ENCODE results near the gene TNFAIP8. TPM values are rescaled to one million over a fixed set of nuclear protein-coding genes. Genes with fewer than 3 reads are reported as not detected.

The TNFAIP8 gene
- total RNA-seq, 2 experiments from 2014 or later, result 135 to 141 TPM

GRCh38 chr5:119321569-119322311, 34.1 kb upstream of the TNFAIP8 start:
- TF ChIP-seq CTCF (IDR thresholded peaks at IDR 0.05), result no peak
- DNase-seq (no peak), ATAC-seq (no peak)
- Mint-ChIP-seq H3K4me1 (ENCODE audit: low read depth) (peaks cover 90% of the 10 kb centered on the region), H3K27ac (peak overlapping the region; percentile 96), H3K4me3 (peak overlapping the region; percentile 58), H3K36me3 (ENCODE audit: low read depth) (peaks cover 46% of the 10 kb centered on the region), H3K27me3 (no peaks in the 10 kb centered on the region), H3K9me3 (no peaks in the 10 kb centered on the region)
- POLR2A ChIA-PET, result interaction anchor here (0.7 to 2.1 kb wide), 6 partner anchors 9 to 57 kb away, joined by 3 to 9 read pairs (median 3); no protein-coding TSS in a partner anchor
- intact Hi-C loops (cut with micrococcal nuclease), result no loop called here
- CTCF ChIA-PET, result interaction anchor here (0.9 to 3.1 kb wide), 3 partner anchors 10 to 90 kb away, joined by 3 to 18 read pairs (median 5); no protein-coding TSS in a partner anchor

- Mint-ChIP-seq H3K4me1 (ENCODE audit: low read depth) (peaks cover 93% of the 10 kb centered on the region), H3K36me3 (ENCODE audit: low read depth) (peaks cover 43% of the 10 kb centered on the region), H3K27me3 (no peaks in the 10 kb centered on the region), H3K4me3 (peak overlapping the region; percentile 58), H3K27ac (peak overlapping the region; percentile 96), H3K9me3 (no peaks in the 10 kb centered on the region)
- intact Hi-C loops (cut with micrococcal nuclease), result no loop called here
- no peak for TF ChIP-seq CTCF (IDR thresholded peaks at IDR 0.05)
- ATAC-seq (no peak), DNase-seq (no peak)
- ChIA-PET CTCF (interaction anchor here (0.8 to 3.1 kb wide), 4 partner anchors 10 to 89 kb away, joined by 3 to 18 read pairs (median 4); no protein-coding TSS in a partner anchor), POLR2A (interaction anchor here (0.9 to 2.1 kb wide), 7 partner anchors 10 to 56 kb away, joined by 3 to 9 read pairs (median 4); partner anchors contain the start of gene TNFAIP8)
These were observed 33.4 kb upstream of the TNFAIP8 start for GRCh38 chr5:119322312-119322947.

GRCh38 chr5:119322948-119323537, 32.8 kb upstream of the TNFAIP8 start:
- H3K36me3 Mint-ChIP-seq (ENCODE audit: low read depth), result peaks cover 42% of the 10 kb centered on the region
- DNase-seq, result peak; percentile 49

GRCh38 chr5:119323601-119324000, 32.2 kb upstream of the TNFAIP8 start:
- DNase-seq, result no peak
- intact Hi-C loops (cut with micrococcal nuclease), result no loop called here
- H3K27me3 Mint-ChIP-seq, result no peaks in the 10 kb centered on the region
- TF ChIP-seq CTCF (IDR thresholded peaks at IDR 0.05), result no peak
- POLR2A ChIA-PET, result interaction anchor here (0.9 to 1.7 kb wide), 6 partner anchors 8 to 32 kb away, joined by 3 to 6 read pairs (median 4); partner anchors contain the start of gene TNFAIP8
- no peak overlapping the region for H3K4me3 Mint-ChIP-seq
- H3K9me3 Mint-ChIP-seq, result no peaks in the 10 kb centered on the region
- H3K36me3 Mint-ChIP-seq (ENCODE audit: low read depth), result peaks cover 38% of the 10 kb centered on the region
- ATAC-seq, result no peak
- peaks cover 94% of the 10 kb centered on the region for H3K4me1 Mint-ChIP-seq (ENCODE audit: low read depth)
- peak overlapping the region; percentile 96 for H3K27ac Mint-ChIP-seq
- CTCF ChIA-PET, result interaction anchor here (0.8 to 3.1 kb wide), 5 partner anchors 8 to 88 kb away, joined by 3 to 18 read pairs (median 4); no protein-coding TSS in a partner anchor

More at GRCh38 chr5:119322948-119323537, 32.8 kb upstream of the TNFAIP8 start:
- peak overlapping the region; percentile 96 for H3K27ac Mint-ChIP-seq
- no peak for TF ChIP-seq CTCF (IDR thresholded peaks at IDR 0.05)
- H3K27me3 Mint-ChIP-seq, result no peaks in the 10 kb centered on the region
- ChIA-PET POLR2A (interaction anchor here (0.9 to 2.1 kb wide), 7 partner anchors 8 to 33 kb away, joined by 3 to 9 read pairs (median 4); partner anchors contain the start of gene TNFAIP8), CTCF (interaction anchor here (0.8 to 3.1 kb wide), 6 partner anchors 7 to 88 kb away, joined by 3 to 18 read pairs (median 4); no protein-coding TSS in a partner anchor)
- H3K9me3 Mint-ChIP-seq, result no peaks in the 10 kb centered on the region
- intact Hi-C loops (cut with micrococcal nuclease), result no loop called here
- peak; percentile 64 for ATAC-seq
- H3K4me3 Mint-ChIP-seq, result peak overlapping the region; percentile 58
- H3K4me1 Mint-ChIP-seq (ENCODE audit: low read depth), result peaks cover 94% of the 10 kb centered on the region

Measured in activated CD8-positive, alpha-beta T cell treated with anti-CD3 and anti-CD28 coated beads for 36 hours (primary cell).